GM12874 (cell line): Measurements from ENCODE around the gene ZNF724.
A peak's percentile ranks its signal among the peaks of the same experiment; 100 is the strongest.

Experiments
- CTCF ChIP-seq: IDR thresholded peaks from 2 replicates; pipeline ENCODE4 v1.5.1; 2011; ENCODE audit warnings: low read depth, mild to moderate bottlenecking, control low read depth, low read length, moderate library complexity; ENCODE audit not compliant: insufficient read depth

Gene ZNF724

GRCh38 chr19:23273590-23274412, 23.6 kb upstream of the ZNF724 start:
- TF ChIP-seq CTCF = 0 out of 2 replicates have a peak, but pooled peaks have one; percentile 14

- TF ChIP-seq CTCF = no peak
Measured at GRCh38 chr19:23273022-23273589, 22.9 kb upstream of the ZNF724 start.

GRCh38 chr19:23263870-23264590, 13.8 kb upstream of the ZNF724 start:
- no peak for TF ChIP-seq CTCF

GRCh38 chr19:23263396-23263795, 13.2 kb upstream of the ZNF724 start:
- no peak for TF ChIP-seq CTCF

GRCh38 chr19:23262920-23263319, 12.7 kb upstream of the ZNF724 start:
- no peak for TF ChIP-seq CTCF

GRCh38 chr19:23261496-23262020, 11.4 kb upstream of the ZNF724 start:
- TF ChIP-seq CTCF = no peak

- TF ChIP-seq CTCF = no peak
Measured at GRCh38 chr19:23260956-23261355, 10.8 kb upstream of the ZNF724 start.
